Midbrain (tissue), 1 donor: ENCODE measurements around the gene AKAP5.
"Not testable (repeated sequence)": the region's sequence is repeated elsewhere in the genome, so short reads cannot be mapped to it uniquely, and the experiment has no call there.

Experiments used
- DNase-seq: peaks from one replicate; lab custom pipeline; 2025; lab: John Stamatoyannopoulos, UW

The AKAP5 gene

DNA sequence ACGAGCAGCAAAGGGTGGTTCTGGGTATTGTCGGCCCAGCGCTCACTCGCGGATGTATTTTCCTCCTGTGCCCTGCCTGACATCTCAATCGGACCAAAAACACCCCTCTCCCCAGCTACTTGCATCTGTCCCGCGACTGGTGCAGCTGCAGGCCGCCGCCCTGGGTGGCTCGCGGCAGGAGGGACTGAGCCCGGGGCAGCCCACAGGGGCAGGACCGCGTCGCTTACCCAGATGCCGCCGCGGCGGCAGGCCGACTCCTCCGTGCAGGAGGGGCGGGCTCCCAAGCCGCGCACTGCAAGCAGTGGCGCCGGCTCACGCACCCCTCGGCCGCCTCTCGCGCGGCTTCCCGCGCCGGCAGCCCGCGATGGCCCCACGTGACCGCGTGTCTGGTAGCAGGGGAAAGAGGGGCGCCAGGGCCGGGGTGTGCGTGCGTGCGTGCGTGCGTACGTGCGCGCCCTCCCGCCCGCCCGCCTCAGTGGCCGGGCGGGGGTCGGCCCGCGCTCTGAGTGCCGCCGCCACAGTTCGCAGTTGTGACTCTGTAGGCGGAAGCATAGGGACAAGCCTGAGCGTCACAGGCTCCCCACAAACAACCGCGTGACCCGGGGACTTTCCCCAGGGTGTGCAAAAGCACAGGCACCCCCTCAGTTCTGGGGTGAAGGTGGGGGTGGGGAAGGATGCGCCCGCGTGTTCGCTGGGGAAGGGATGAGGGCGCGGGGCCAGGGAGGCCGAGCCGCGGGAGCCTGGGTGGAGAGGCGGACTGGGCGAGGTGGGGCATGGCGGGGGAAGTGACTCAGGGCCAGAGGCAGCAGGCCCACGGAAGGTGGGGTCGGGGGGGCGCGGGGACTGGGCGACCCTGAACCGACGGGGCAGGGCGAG is 38.4 kb downstream of the AKAP5 start, which contains the start of gene ZBTB25:
Gene ZBTB25, minus strand, starts transcription at position 405 of the 876 bp plus-strand sequence. CDS start 13,305 bp downstream, outside the sequence.
- peak; percentile 91 for DNase-seq

DNA sequence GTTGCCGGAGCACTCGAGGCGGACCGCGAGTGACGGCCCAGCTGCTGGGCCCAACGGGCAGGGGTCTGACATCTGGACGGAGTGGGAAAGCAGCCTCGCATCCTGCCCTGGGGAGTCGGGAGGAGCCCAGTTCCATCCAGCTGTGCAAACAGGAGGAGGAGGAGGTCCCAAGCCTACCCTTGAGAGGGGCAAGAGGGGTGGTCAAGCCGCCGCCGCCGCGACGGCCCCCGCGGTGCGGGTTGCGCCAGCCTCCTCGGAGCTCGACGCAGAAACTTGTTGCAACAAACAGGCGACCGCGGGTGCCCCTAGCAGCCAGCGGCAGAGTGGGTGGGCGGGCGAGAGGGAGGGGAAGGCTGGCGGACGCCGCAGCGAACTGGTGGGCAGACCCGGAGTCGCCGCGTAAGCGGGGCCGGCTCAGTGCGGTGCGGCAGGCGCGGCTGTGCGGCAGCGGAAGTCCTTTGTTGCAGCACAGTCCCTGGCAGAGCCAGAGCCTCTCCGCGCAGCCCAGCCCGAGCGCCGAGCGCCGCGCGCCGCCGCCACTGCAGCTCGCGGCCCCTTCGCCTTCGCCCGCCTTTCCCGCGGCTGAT is 39.1 kb downstream of the AKAP5 start, which contains the start of gene ZBTB1:
Gene ZBTB1, plus strand, starts transcription at position 461 of the 587 bp plus-strand sequence. CDS start 16,735 bp downstream, outside the sequence.
- DNase-seq: peak; percentile 86

DNA sequence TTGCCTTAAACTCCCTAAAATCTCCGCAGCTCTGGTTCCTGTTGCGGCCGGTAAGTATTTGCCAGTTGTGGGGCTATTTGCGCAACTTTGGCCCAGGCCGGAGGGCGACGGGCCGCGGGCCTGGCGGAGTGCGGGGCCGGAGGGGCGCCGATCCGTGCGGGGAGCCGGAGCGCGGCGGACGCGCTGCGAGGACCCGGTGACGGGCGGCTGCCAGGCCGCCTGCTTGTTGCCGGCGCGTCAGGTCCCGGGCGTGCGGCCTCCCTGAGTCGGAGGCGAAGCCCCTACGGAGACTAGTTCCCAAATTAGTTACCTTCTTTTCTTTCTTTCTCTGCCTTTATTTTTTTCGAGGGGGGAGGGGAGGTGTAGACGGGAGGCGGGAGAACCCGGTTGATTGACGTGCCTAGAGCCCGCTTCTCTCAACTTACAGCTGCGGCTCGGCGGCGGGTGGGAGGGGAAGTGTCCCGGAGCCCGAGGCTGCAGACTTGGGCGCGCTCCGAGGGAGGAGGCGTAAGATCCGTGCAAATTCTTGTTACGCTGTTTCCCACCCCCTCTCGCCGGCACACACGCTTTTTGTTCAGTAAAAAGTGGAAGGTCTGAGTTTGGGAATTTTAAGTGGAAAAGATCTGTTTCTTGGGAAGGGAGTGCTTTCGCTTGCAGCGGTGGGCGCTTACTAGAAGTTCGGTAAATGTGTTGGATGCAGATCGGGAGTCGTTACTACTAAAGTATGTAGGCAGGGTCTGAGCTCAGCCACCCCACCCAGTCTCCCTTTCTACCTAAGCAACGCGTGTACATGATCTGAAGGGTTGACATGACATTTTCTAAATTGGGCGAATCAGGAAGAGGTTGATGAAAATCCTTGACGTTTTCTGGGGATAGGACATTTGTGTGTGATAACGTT is 39.8 kb downstream of the AKAP5 start:
- DNase-seq: peak; percentile 89

DNA sequence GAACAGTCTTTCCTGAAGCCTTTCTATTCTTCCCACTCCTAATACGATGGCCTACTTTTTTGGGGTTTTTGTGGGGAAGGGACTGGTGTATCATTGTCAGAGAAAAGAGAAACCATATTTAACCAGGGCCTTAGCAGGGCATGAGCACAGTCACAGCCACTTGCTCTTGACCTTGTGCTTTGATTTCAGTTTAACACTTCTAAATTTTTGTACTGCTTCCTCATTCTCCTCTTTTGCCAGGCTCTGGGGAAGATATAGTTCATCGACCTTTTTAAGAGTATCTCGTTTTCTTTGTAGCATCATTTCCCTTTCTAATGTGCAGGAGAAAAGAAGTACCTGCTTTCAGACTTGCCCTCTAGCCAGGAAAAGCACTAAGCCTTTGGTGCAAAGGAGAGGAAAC is 41.4 kb downstream of the AKAP5 start:
- no peak for DNase-seq

DNA sequence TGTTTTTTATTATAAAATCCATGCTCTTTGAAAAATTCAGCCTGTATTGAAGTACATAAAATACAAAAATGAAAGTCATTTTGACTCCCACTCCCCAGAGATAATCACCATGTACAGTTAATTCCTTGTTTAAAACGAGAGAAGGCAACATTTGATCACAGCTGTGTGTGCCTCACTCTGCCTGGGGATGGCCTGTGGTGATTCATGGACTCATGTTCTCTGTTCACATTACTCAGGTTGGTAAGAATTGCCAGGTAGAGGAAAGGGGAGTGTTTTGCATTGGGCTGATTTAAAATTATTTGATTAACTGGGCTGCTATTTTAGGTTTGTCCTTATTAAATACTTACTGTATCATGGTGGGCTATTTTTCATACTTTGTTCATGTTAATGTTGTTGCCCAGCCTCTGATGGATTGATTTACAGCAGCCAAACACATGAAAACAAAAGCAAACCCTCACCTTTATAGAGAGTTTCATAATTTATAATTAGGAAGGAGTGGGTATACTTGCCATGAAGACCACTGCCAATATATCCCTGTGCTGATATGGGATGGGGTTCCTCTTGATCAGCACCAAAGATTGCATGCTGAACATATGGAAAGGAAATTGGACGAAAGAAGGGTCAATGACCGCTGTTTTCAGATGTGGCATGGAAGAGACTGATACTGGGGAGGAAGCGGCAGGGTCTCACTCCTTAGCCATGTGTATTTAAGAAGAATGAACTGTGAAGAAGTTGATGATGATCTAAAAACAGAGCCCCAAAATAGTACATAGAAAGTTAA is 42.3 kb downstream of the AKAP5 start:
- no peak for DNase-seq

DNA sequence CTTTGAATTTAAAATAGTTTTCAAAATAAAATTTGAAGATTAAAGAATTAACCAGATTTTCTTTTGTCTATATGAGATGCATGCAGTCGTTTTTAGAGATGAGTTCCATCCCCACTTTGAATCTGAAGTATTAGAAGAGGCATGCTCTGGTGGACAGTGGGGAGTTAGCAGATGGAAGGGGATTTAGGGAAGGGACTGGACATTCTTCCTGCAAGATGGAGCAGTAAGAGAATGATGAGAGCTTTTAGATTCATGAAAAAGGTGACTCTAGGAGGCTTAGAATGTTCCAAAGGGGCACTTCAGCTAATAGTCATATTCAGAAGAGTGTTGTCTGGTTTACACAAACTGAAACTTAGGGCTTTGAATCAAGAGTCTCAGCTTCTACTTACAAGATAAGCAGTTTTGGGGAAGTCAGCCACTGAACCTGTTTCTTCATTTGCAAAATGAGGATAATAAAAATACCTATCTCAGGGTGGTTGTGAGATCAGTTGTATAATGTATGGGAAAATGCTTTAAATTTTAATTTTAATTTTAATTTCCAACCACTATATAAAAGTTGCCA is 43.0 kb downstream of the AKAP5 start:
- no peak for DNase-seq

DNA sequence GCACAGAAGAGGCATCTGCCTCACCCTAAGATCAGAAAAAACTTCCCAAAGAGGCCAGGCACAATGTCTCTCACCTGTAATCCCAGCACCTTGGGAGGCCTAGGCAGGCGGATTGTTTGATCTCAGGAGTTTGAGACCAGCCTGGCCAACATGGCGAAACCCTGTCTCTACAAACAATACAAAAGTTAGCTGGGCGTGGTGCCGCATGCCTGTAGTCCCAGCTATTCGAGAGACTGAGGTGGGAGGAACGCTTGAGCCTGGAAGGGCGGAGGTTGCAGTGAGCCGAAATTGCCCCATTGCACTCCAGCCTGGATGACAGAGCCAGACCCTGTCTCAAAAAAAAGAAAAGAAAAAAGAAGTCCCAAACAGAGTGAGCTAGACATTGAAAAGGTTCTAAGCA is 43.7 kb downstream of the AKAP5 start:
- no peak for DNase-seq

DNA sequence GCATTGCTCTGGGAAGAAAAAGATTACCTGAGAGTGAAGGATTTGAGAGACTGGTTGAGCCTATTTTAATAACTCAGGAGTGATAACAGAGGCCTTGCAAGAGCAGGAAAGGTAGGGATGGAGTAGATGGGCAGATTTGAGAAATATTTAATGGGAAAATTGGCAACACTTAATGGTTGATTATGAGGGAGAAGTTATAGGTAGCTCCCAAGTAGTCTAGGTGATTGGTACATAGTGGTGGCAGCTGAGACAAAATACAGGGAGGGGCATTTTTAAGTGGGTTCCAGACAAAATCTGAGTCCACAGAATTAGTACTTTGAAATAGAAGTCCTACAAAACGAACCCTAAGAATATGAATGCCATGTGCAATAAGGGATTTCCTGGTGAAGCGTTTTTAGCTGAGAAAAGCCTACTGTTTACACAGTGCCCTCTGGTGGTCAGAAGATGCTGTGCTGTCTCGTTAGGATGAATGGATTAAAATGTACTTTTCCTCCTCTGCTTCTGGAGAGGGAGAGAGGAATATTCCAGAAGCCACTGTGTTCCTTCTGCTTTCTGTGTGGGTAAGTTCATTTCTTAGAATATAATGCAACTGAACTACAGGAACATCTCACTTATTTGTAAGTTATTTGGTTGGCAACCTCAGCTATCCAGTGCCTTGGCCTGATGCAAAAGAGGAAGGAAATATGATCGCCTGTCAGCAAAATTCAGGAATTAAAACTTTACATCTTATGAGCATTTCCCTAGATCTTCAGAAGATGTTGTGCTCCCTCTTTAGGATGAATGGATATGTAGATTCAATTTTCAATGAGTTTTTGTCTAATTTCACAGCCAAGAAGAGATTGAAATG is 45.7 kb downstream of the AKAP5 start:
- DNase-seq: peak; percentile 82

DNA sequence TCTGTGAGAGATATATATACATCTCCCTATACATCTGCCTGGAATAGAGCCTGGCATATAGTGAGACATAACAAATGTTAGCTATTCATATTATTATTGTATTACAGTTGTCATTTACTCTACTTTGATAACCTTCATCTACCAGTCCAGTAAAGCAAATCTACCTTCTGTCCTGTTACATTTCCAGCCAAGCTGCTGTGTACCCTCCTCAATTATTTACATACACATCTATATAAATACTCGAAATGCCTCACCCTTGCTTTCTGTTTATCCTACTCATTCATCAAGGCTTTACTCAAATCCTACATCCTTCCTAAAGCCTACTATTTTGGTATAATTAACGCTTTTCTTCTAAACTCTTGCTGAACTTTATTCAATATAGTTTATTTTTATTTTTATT is 48.0 kb downstream of the AKAP5 start:
- DNase-seq: no peak

DNA sequence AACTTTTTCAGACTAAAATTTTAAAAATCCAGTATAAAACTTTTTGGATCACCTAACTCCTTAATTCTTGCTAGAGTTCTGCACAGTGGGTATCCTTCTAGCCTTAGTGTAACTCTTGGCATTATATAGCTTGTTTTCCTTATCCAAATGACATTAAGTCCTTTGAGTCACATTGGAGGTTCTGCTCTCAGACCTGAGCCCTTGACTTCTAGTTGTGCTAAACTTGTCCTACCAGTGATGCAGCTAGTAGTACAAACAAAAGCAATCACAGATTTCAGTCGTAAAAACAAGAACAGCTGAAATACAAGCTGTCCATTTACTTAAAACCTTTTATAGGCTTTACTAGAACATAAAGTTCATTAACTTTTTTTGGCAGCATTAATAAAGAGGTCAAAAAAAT is 49.8 kb downstream of the AKAP5 start:
- DNase-seq: no peak

DNA sequence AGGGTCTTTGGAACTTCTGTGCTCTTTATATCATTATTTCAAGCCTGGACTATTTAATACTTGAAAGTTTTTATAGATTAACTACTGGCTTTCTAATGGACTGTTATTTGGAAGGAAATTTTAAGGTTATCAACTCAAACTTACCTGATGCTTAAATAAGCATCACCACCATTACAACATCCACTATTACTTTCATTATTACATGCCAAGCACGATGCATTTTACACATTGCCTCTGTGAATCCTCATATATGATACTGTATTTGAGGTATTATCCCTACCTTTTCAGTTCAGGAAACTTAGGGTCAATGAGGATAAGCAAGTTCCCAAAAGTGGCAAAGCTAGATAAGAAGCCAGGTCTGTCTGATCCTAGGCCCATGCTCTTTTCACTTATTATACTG is 51.7 kb downstream of the AKAP5 start:
- no peak for DNase-seq

DNA sequence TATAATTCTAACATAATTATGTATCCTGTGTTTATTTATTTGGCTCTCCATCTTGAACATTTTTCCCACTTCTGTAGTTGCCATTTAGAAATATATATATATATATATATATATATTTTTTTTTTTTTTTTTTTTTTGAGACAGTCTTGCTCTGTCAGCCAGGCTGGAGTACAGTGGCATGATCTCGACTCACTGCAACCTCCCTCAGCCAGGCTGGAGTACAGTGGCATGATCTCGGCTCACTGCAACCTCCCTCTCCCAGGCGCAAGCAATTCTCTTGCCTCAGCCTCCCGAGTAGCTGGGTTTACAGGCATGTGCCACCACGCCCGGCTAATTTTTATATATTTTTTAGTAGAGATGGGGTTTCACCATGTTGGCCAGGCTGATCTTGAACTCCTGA is 52.4 kb downstream of the AKAP5 start:
- DNase-seq: not testable (repeated sequence)

DNA sequence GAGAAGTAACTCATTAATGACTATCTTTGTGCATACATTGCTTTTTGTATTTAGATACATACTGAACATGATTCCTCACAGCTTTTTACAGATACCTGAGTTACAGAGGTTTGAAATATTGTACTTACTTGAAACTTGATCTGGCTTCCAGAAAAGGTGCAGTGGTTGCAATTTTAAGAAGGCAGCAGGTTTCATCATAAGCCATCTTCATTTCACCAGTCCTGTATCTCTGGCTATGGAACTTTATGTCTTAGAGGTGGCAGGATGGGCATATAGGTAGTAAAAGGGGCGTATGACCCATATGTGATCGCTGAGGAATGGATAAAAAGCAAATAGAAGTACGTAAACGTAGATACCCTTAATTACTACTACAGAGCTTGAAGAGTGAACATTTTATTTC is 52.9 kb downstream of the AKAP5 start:
- DNase-seq: no peak

DNA sequence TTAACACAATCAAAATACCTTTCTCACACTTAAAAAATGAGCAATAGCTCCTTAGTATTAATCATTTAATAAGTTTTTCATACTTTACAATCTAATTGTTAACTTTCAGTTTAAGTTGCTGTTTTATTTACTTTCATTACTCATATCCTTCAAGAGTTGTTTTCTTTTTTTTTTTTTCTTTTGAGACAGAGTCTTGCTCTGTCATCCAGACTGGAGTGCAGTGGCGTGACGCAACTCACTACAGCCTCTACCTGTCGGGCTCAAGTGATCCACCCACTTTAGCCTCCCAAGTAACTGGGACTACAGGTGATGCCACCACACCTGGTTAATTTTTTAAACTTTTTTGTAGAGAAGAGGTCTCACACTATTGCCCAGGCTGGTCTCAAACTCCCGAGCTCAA is 55.4 kb downstream of the AKAP5 start:
- DNase-seq: no peak

DNA sequence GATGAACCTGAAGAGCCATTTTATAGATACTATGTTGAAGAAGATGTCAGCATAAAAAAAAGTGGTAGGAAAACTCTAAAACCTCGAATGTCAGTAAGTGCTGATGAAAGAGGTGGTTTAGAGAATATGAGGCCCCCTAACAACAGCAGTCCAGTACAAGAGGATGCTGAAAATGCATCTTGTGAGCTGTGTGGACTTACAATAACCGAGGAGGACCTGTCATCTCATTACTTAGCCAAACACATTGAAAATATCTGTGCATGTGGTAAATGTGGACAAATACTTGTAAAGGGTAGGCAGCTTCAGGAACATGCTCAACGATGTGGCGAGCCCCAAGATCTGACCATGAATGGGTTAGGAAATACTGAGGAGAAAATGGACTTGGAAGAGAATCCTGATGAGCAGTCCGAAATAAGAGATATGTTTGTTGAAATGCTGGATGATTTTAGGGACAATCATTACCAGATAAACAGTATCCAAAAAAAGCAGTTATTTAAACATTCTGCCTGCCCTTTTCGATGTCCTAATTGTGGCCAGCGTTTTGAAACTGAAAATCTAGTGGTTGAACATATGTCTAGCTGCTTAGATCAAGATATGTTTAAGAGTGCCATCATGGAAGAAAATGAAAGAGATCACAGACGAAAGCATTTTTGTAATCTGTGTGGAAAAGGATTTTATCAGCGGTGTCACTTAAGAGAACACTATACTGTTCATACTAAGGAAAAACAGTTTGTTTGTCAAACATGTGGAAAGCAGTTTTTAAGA is 57.5 kb downstream of the AKAP5 start:
- no peak for DNase-seq
